Prostate gland (tissue), 2 donors: ENCODE data around the gene ZFYVE16.

Experiments used
- POLR2A ChIP-seq: fragments of 450-650 bp; IDR thresholded peaks from one replicate; pipeline ENCODE4 v1.6.1; 2016; ENCODE audit warnings: antibody characterized with exemption, mild to moderate bottlenecking
- POLR2AphosphoS5 ChIP-seq: sonication (generic); formaldehyde crosslinking; IDR thresholded peaks from one replicate; pipeline ENCODE4 v1.6.1; 2017; ENCODE audit warnings: antibody characterized with exemption
- TF ChIP-seq, protein P1 (sequence below), 4 experiments: fragments of 200-600 bp in 2 of 4; fragments of 450-650 bp in 2 of 4; sonication (generic) in 2 of 4; IDR thresholded peaks; 1 replicate in 3 of 4; 2 replicates in 1 of 4; pipeline ENCODE4 v1.5.1; 2016 to 2019; ENCODE audit warnings: antibody characterized with exemption in 4 of 4, mild to moderate bottlenecking in 2 of 4, moderate library complexity in 2 of 4

DNA sequence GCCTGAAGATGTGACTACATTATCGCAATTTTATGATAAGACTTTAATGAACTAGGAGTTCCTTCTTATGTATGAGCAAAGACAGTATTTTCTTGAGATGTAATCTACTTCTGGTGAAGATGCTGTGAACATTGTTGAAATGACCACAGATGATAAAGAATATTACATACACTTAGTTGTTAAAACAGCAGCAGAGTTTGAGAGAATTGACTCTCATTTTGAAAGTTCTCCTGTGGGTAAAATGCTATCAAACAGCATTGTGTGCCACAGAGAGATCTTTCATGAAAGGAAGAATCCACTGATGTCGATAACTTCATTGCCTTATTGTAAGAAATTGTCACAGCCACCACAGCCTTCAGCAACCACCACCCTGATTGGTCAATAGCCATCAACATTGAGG is 88.0 kb downstream of the ZFYVE16 start:
- TF ChIP-seq, protein P1, sequence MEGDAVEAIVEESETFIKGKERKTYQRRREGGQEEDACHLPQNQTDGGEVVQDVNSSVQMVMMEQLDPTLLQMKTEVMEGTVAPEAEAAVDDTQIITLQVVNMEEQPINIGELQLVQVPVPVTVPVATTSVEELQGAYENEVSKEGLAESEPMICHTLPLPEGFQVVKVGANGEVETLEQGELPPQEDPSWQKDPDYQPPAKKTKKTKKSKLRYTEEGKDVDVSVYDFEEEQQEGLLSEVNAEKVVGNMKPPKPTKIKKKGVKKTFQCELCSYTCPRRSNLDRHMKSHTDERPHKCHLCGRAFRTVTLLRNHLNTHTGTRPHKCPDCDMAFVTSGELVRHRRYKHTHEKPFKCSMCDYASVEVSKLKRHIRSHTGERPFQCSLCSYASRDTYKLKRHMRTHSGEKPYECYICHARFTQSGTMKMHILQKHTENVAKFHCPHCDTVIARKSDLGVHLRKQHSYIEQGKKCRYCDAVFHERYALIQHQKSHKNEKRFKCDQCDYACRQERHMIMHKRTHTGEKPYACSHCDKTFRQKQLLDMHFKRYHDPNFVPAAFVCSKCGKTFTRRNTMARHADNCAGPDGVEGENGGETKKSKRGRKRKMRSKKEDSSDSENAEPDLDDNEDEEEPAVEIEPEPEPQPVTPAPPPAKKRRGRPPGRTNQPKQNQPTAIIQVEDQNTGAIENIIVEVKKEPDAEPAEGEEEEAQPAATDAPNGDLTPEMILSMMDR (IDR thresholded peaks at IDR 0.05) = no peak
- TF ChIP-seq POLR2AphosphoS5 = no peak
- TF ChIP-seq POLR2A = no peak
